Ectodermal cell (in vitro differentiated cells): ENCODE results near the gene ECPAS. TPM values are rescaled to one million over a fixed set of nuclear protein-coding genes. Genes with fewer than 3 reads are reported as not detected.
A peak's percentile ranks its signal among the peaks of the same experiment; 100 is the strongest.

ENCODE experiments used
- H3K27ac ChIP-seq: 2 replicates; pipeline ENCODE4 v1.7.0; 2013; ENCODE audit warnings: mild to moderate bottlenecking, low read depth, low read length; ENCODE audit not compliant: insufficient read depth, poor library complexity, severe bottlenecking
- H3K27me3 ChIP-seq: 2 replicates; pipeline ENCODE4 v1.7.0; 2013; ENCODE audit warnings: mild to moderate bottlenecking, low read length; ENCODE audit not compliant: insufficient read depth, control insufficient read depth, poor library complexity, severe bottlenecking
- H3K36me3 ChIP-seq: one replicate; pipeline ENCODE4 v1.7.0; 2013; ENCODE audit warnings: low read length; ENCODE audit not compliant: control insufficient read depth, insufficient read depth
- H3K4me1 ChIP-seq: one replicate; pipeline ENCODE4 v1.7.0; 2013; ENCODE audit warnings: low read length; ENCODE audit not compliant: control insufficient read depth, insufficient read depth
- H3K4me3 ChIP-seq: 2 replicates; pipeline ENCODE4 v1.7.0; 2013; ENCODE audit warnings: low read depth, low read length, control low read depth; ENCODE audit not compliant: insufficient read depth
- H3K9me3 ChIP-seq: 2 replicates; pipeline ENCODE4 v1.7.0; 2013; ENCODE audit warnings: mild to moderate bottlenecking, low read length, moderate library complexity; ENCODE audit not compliant: control insufficient read depth
- WGBS, 2 experiments: methylation state at CpG; one replicate each; pipeline ENCODE4 v1.1.7; 2013; ENCODE audit warnings: missing lambda C conversion rate in 2 of 2; 5-methylcytosine and 5-hydroxymethylcytosine counted together
- polyA plus RNA-seq, 4 experiments: library from polyadenylated mRNA; stranded (reverse); fragments of 50-300 nt; gene quantifications; one replicate each; pipeline ENCODE4 v1.2.3, GENCODE V29; 2013

Gene ECPAS
- polyA plus RNA-seq (2013, experiment 1 of 4): 57.2 TPM
- polyA plus RNA-seq (2013, experiment 2 of 4): 56.9 TPM
- polyA plus RNA-seq (2013, experiment 3 of 4): 41.6 TPM
- 48.1 TPM for polyA plus RNA-seq (2013, experiment 4 of 4)

DNA sequence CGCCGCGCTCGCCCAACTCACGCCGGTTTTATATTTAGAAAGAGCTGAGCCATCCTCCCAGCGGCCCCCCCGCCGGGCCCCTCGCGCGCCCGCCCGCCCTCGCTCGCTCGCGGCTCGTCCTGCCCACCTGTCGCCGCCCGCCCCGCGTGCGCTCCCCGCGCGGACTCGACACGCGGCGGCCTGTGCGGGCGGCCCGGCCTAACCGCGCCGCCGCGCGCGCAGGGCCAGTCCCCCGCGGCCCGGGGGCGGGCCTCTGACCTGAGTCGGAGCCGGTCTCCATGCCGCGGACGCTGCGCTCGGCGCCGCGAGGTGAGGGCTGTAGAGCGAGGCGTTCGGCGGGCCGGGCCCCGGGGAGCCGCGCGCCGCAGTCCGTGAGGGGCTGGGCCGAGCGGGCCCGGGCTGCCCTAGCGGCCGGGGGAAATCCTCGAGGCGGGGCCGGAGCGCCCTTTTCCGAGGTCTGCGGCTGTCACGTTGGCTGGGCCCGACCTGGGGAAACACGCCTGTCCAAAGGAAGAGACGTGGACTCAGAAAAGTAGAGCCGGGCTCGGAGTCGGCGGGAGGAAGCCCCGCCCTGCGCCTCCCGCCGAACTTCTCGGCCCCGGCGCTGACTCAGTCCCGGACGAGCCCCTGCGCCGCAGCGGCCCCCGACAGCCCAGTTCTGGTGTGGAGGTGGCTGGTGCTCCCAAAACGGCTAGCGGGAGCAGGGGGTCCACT is at the start of gene ECPAS:
Gene ECPAS (minus strand): TSS at position 526 of the 714 bp plus-strand sequence. CDS start 11,465 bp downstream, outside the sequence.
- Histone ChIP-seq H3K27ac (peak within 1 kb of the TSS; percentile 79), H3K4me3 (peak within 1 kb of the TSS; percentile 84), H3K36me3 (no peaks in the 10 kb centered on the region), H3K9me3 (no peaks in the 10 kb centered on the region), H3K27me3 (no peaks in the 10 kb centered on the region), H3K4me1 (peaks cover 6% of the 10 kb centered on the region)
- WGBS, 2 experiments: 0% methylated on average over 101 of the region's 101 CpGs

GRCh38 chr9:111533099-111533790 is 49.1 kb upstream of the ECPAS start:
- Histone ChIP-seq H3K36me3 (peaks cover 67% of the 10 kb centered on the region), H3K27me3 (no peaks in the 10 kb centered on the region), H3K4me1 (peaks cover 8% of the 10 kb centered on the region), H3K27ac (no peak overlapping the region), H3K4me3 (no peak overlapping the region), H3K9me3 (peaks cover 2% of the 10 kb centered on the region)
- 87 to 94% methylated on average over 5 of the region's 5 CpGs for WGBS, 2 experiments

DNA sequence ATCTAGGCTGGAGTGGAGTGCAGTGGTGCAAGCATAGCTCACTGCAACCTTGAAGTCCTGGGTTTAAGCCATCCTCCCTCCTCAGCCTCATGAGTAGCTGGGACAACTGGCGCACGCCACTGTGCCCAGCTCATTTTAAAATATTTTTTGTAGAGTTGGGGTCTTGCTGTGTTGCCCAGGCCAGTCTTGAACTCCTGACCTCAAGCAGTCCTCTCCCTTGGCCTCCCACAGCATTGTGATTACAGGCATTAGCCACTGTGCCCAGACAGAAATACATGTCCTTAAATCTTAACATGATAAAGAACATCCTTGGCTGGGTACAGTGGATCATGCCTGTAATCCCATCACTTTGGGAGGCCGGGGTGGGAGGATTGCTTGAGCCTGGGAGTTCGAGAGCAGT is 47.5 kb upstream of the ECPAS start:
- no peak overlapping the region for H3K4me3 ChIP-seq
- WGBS, 2 experiments: 86 to 96% methylated on average over 4 of the region's 4 CpGs
- H3K9me3 ChIP-seq: no peaks in the 10 kb centered on the region
- H3K27ac ChIP-seq: no peak overlapping the region
- peaks cover 8% of the 10 kb centered on the region for H3K4me1 ChIP-seq
- no peaks in the 10 kb centered on the region for H3K27me3 ChIP-seq
- peaks cover 52% of the 10 kb centered on the region for H3K36me3 ChIP-seq

GRCh38 chr9:111529787-111530186 is 45.6 kb upstream of the ECPAS start:
- Histone ChIP-seq H3K4me3 (no peak overlapping the region), H3K27ac (peak overlapping the region; percentile 37), H3K36me3 (peaks cover 35% of the 10 kb centered on the region), H3K4me1 (peaks cover 15% of the 10 kb centered on the region), H3K27me3 (no peaks in the 10 kb centered on the region), H3K9me3 (no peaks in the 10 kb centered on the region)
- WGBS, 2 experiments: 0% methylated on average over 2 of the region's 2 CpGs

- no peak overlapping the region for H3K27ac ChIP-seq
- H3K36me3 ChIP-seq: peaks cover 11% of the 10 kb centered on the region
- peaks cover 15% of the 10 kb centered on the region for H3K4me1 ChIP-seq
- no peaks in the 10 kb centered on the region for H3K27me3 ChIP-seq
- H3K9me3 ChIP-seq: no peaks in the 10 kb centered on the region
- WGBS, 2 experiments: 91 to 94% methylated on average over 2 of the region's 2 CpGs
- no peak overlapping the region for H3K4me3 ChIP-seq
These were observed 43.2 kb upstream of the ECPAS start for GRCh38 chr9:111527347-111527746.

DNA sequence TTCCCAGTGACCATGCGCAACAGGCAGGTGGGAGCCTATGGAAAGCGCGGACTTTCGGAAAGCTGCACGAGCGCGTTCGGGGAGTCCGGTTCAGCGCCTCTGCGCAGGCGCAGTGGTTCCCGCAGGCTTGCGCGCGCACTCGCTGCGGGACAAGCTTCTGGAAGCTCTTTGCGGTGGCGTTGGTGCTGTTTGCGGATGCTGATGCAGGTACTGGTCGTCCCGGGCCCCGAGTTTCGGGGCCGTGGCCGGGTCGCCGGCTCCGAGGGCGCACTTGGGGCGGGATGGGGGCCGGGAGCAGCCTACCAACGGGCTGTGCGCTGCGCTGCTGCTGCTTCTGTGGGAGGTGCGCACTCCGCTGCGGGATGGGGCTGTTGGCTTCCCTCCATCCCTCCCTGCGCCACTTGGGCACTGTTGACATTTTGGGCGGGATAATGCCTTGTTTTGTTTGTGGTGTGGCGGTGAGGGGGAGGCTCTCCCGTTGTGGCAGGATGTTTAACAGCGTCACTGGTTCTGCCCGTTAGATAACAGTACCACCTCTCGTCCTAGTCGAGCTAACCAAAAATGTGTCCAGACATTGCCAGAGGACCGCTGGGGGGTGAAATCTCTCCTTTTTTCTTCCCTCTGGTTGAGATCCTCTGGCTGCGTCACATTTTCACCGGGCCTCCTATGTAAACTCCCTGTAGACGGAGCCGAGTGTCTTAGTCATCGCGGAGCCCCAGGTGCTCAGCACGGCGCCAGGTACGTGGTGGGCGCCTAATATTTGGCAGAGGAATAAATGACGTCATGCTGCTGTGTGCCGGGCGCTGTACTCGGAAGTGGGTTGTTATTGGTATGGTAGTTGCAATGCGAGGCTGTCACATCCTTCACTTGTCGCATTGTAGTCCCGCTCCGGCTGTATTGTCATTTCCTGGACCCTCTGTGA is 41.1 kb upstream of the ECPAS start, which contains the start of gene ZNF483:
Gene ZNF483 (plus strand): TSS at position 124 of the 922 bp plus-strand sequence. CDS start 2,217 bp downstream, outside the sequence.
- H3K27me3 ChIP-seq: no peaks in the 10 kb centered on the region
- no peaks in the 10 kb centered on the region for H3K9me3 ChIP-seq
- H3K4me3 ChIP-seq: peak within 1 kb of the TSS; percentile 82
- H3K36me3 ChIP-seq: no peaks in the 10 kb centered on the region
- whole genome bisulfite sequencing, 2 experiments: 0 to 2% methylated on average over 66 of the region's 66 CpGs
- H3K27ac ChIP-seq: no peak within 1 kb of the TSS
- H3K4me1 ChIP-seq: peaks cover 13% of the 10 kb centered on the region

GRCh38 chr9:111524731-111525055 is 40.5 kb upstream of the ECPAS start:
- H3K9me3 ChIP-seq: no peaks in the 10 kb centered on the region
- WGBS, 2 experiments: 35 to 36% methylated on average over 7 of the region's 7 CpGs
- H3K27ac ChIP-seq: no peak overlapping the region
- H3K4me3 ChIP-seq: peak overlapping the region; percentile 82
- H3K4me1 ChIP-seq: peaks cover 7% of the 10 kb centered on the region
- no peaks in the 10 kb centered on the region for H3K36me3 ChIP-seq
- no peaks in the 10 kb centered on the region for H3K27me3 ChIP-seq

GRCh38 chr9:111516061-111516465 is 31.9 kb upstream of the ECPAS start:
- 78 to 80% methylated on average over 2 of the region's 2 CpGs for WGBS, 2 experiments

DNA sequence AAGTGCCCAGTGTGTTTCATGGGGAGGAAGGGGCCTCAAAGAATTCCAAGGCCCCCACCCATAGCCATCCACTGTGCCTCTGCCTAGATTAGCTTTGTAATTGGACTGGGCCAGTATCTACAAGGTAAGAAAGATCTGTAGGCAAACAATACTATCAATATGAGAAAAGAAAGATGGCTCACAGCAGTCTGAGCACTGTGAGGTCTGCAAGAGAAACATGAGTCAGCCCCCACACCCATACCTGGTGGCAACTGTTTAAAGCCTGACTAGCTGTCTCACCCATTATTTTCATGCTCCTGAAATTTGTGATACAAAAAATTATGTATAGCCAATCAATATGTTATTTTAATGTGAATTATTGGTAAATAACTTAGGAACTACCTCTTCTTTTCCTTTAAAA is 30.8 kb upstream of the ECPAS start:
- H3K27me3 ChIP-seq: no peaks in the 10 kb centered on the region
- no peaks in the 10 kb centered on the region for H3K36me3 ChIP-seq
- H3K4me1 ChIP-seq: no peaks in the 10 kb centered on the region
- H3K27ac ChIP-seq: no peak overlapping the region
- H3K4me3 ChIP-seq: no peak overlapping the region
- H3K9me3 ChIP-seq: peaks cover 2% of the 10 kb centered on the region

More at GRCh38 chr9:111516061-111516465, 31.9 kb upstream of the ECPAS start:
- Histone ChIP-seq H3K27ac (no peak overlapping the region), H3K36me3 (no peaks in the 10 kb centered on the region), H3K27me3 (no peaks in the 10 kb centered on the region), H3K4me1 (no peaks in the 10 kb centered on the region), H3K4me3 (no peak overlapping the region), H3K9me3 (peaks cover 2% of the 10 kb centered on the region)
